Progenitor cell of endocrine pancreas (in vitro differentiated cells): ENCODE measurements around the gene SYNE2. TPM values are rescaled to one million over a fixed set of nuclear protein-coding genes. Genes with fewer than 3 reads are reported as not detected.
"Not testable (repeated sequence)": the region's sequence is repeated elsewhere in the genome, so short reads cannot be mapped to it uniquely, and the experiment has no call there.

Experiments
- DNase-seq: peaks from one replicate; pipeline ENCODE4 v3.0.0; 2021; ENCODE audit warnings: low spot score; ENCODE audit not compliant: unreplicated experiment
- H3K27ac Mint-ChIP-seq: 2 replicates; pipeline ENCODE4 v1.8.0; 2021; ENCODE audit warnings: mild to moderate bottlenecking, moderate library complexity, mixed read lengths
- H3K27me3 Mint-ChIP-seq: 2 replicates; pipeline ENCODE4 v1.8.0; 2021; ENCODE audit warnings: mixed read lengths
- H3K36me3 Mint-ChIP-seq: 2 replicates; pipeline ENCODE4 v1.8.0; 2022; ENCODE audit warnings: mixed read lengths; ENCODE audit not compliant: insufficient read depth
- H3K4me1 Mint-ChIP-seq: 2 replicates; pipeline ENCODE4 v1.8.0; 2021; ENCODE audit warnings: low read depth, mixed read lengths
- H3K4me3 Mint-ChIP-seq: 2 replicates; pipeline ENCODE4 v1.8.0; 2021; ENCODE audit warnings: low read depth, mild to moderate bottlenecking, moderate library complexity, mixed read lengths
- H3K9me3 Mint-ChIP-seq: 2 replicates; pipeline ENCODE4 v1.8.0; 2021; ENCODE audit warnings: low read depth, mixed read lengths
- total RNA-seq: library from RNA; stranded (reverse); gene quantifications from 2 replicates; pipeline ENCODE4 v1.2.1, GENCODE V29; 2021
- TF ChIP-seq, protein P1 (sequence below): fragments of 200-600 bp; sonication (generic); IDR thresholded peaks from one replicate; pipeline ENCODE4 v1.5.0; 2021; ENCODE audit warnings: antibody characterized with exemption, mild to moderate bottlenecking; ENCODE audit not compliant: unreplicated experiment

SYNE2 gene
- total RNA-seq, 1 donor from 2014 or later = 108 TPM

DNA sequence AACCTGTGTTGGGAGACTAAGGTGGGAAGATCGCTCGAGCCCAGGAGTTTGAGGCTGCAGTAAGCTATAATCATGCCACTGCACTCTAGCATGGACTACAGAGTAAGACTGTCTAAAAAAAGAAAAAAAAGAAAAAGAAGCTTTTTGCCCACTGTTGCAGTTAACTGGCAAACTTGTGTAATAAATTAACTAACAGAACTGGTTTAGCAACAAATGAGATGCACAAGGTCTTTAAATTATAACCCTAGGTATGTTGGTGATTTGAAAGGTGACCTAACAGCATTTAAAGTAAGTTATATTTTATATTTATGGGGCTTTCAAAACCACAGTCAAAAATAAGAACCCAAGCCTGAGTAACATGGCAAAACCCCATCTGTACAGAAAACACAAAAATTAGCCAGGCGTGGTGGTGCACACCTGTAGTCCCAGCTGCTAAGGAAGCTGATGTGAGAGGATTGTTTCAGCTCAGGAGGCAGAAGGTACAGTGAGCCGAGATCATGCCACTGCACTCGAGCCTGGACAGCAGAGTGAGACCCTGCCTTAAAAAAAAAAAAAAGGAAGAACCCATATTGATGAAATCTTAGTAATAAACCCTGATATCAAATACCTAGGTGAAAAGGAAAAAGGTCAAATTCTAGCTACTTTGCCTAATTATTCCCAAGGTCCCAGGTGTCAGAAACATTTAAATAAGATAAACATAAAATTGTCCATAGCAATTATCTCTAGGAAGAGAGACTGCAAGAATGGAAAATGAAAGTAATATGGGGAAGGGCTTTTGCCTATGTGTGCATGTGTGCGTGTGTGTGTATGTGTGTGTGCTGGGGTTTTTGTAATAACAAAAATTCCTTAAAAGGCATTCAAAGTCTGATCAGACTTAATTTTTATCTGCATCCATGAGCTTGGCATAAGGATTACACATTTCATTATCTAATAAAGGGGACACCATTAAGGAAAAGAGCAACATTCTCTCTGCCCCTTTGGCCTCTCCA, 15.4 kb downstream of the SYNE2 start:
- Mint-ChIP-seq H3K36me3 (no peaks in the 10 kb centered on the region), H3K4me1 (peaks cover 13% of the 10 kb centered on the region), H3K27ac (no peak overlapping the region), H3K9me3 (no peaks in the 10 kb centered on the region), H3K4me3 (no peak overlapping the region), H3K27me3 (no peaks in the 10 kb centered on the region)
- DNase-seq = no peak
- TF ChIP-seq, protein P1, sequence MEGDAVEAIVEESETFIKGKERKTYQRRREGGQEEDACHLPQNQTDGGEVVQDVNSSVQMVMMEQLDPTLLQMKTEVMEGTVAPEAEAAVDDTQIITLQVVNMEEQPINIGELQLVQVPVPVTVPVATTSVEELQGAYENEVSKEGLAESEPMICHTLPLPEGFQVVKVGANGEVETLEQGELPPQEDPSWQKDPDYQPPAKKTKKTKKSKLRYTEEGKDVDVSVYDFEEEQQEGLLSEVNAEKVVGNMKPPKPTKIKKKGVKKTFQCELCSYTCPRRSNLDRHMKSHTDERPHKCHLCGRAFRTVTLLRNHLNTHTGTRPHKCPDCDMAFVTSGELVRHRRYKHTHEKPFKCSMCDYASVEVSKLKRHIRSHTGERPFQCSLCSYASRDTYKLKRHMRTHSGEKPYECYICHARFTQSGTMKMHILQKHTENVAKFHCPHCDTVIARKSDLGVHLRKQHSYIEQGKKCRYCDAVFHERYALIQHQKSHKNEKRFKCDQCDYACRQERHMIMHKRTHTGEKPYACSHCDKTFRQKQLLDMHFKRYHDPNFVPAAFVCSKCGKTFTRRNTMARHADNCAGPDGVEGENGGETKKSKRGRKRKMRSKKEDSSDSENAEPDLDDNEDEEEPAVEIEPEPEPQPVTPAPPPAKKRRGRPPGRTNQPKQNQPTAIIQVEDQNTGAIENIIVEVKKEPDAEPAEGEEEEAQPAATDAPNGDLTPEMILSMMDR = no peak

DNA sequence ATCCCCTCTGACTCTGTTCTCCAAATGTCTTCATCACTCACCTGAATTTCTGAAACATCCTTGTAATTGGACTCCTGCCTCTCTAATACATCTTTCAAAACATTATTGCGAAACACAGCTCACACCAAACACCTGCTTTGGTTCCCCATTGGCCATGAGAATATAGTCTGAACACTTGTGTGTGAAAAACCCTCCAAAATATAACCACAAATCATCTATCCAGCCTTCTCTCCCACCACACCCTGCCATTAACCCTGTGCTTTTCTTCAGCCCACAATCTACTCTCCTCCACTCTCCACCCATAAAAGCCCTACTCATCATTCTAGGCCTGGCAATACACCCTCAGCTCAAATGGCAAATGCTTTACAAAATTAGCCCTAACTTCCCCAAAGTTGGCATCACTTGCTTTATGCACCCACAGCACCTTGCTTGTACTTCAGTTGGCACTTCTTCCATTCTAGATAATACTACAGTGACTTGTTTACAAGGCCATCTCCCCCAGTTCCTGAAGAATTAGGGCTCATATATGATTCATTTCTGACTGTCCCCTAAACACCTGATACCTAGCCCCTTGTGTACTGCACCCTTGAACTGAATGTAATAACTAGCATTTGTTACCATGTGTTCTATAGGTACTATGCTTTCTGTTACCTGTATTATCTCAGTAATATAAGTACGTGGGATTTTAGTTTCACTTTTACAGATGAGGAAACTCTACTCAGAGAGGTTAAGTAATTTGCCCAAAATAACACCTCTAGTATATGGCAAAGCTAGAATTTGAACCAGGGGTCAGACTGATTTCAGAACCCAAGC, 17.3 kb downstream of the SYNE2 start:
- not testable (repeated sequence) for H3K36me3 Mint-ChIP-seq, H3K4me3 Mint-ChIP-seq, H3K27ac Mint-ChIP-seq, H3K27me3 Mint-ChIP-seq, DNase-seq, H3K9me3 Mint-ChIP-seq
- H3K4me1 Mint-ChIP-seq = peaks cover 13% of the 10 kb centered on the region

GRCh38 chr14:63870753-63871037, 17.9 kb downstream of the SYNE2 start:
- H3K4me3 Mint-ChIP-seq, DNase-seq, H3K36me3 Mint-ChIP-seq, H3K27me3 Mint-ChIP-seq, H3K27ac Mint-ChIP-seq, H3K9me3 Mint-ChIP-seq: not testable (repeated sequence)
- H3K4me1 Mint-ChIP-seq = peaks cover 13% of the 10 kb centered on the region

GRCh38 chr14:63874223-63874622, 21.4 kb downstream of the SYNE2 start:
- Mint-ChIP-seq H3K4me1 (peaks cover 14% of the 10 kb centered on the region), H3K9me3 (no peaks in the 10 kb centered on the region)
- TF ChIP-seq, protein P1 = no peak

GRCh38 chr14:63875311-63875710, 22.5 kb downstream of the SYNE2 start:
- no peak overlapping the region for H3K4me3 Mint-ChIP-seq
- no peak for DNase-seq

More at GRCh38 chr14:63874223-63874622, 21.4 kb downstream of the SYNE2 start:
- peaks cover 6% of the 10 kb centered on the region for H3K36me3 Mint-ChIP-seq
- H3K4me3 Mint-ChIP-seq = no peak overlapping the region
- DNase-seq = no peak
- H3K27me3 Mint-ChIP-seq = no peaks in the 10 kb centered on the region
- H3K27ac Mint-ChIP-seq = peak overlapping the region; percentile 6

GRCh38 chr14:63877550-63877939, 24.7 kb downstream of the SYNE2 start:
- no peak for DNase-seq
- Mint-ChIP-seq H3K9me3 (no peaks in the 10 kb centered on the region), H3K36me3 (peaks cover 6% of the 10 kb centered on the region), H3K4me1 (peaks cover 15% of the 10 kb centered on the region), H3K4me3 (no peak overlapping the region), H3K27me3 (no peaks in the 10 kb centered on the region), H3K27ac (no peak overlapping the region)
- TF ChIP-seq, protein P1 = no peak

More at GRCh38 chr14:63875311-63875710, 22.5 kb downstream of the SYNE2 start:
- peaks cover 6% of the 10 kb centered on the region for H3K36me3 Mint-ChIP-seq
- TF ChIP-seq, protein P1 = no peak
- H3K4me1 Mint-ChIP-seq = peaks cover 15% of the 10 kb centered on the region
- H3K9me3 Mint-ChIP-seq = no peaks in the 10 kb centered on the region
- no peaks in the 10 kb centered on the region for H3K27me3 Mint-ChIP-seq
- no peak overlapping the region for H3K27ac Mint-ChIP-seq
